HG03378 (cell line): ENCODE measurements around the gene DPY19L2.
"Not testable (repeated sequence)": the region's sequence is repeated elsewhere in the genome, so short reads cannot be mapped to it uniquely, and the experiment has no call there.

Experiments
- ATAC-seq: cut with Tn5 transposase; IDR thresholded peaks from one replicate; pipeline ENCODE4 v1.9.1; 2021; ENCODE audit warnings: mild to moderate bottlenecking, moderate library complexity; ENCODE audit not compliant: unreplicated experiment

Gene DPY19L2

GRCh38 chr12:63663005-63663404 is 5.3 kb downstream of the DPY19L2 start:
- not testable (repeated sequence) for ATAC-seq

GRCh38 chr12:63658501-63658900 is 9.8 kb downstream of the DPY19L2 start:
- not testable (repeated sequence) for ATAC-seq

- ATAC-seq: not testable (repeated sequence)
These were observed 11.9 kb downstream of the DPY19L2 start for GRCh38 chr12:63656407-63656806.

- ATAC-seq: not testable (repeated sequence)
These were observed 12.6 kb downstream of the DPY19L2 start for GRCh38 chr12:63655543-63656257.

- not testable (repeated sequence) for ATAC-seq
These were observed 13.8 kb downstream of the DPY19L2 start for GRCh38 chr12:63654481-63654880.

GRCh38 chr12:63649517-63649916 is 18.8 kb downstream of the DPY19L2 start:
- ATAC-seq: not testable (repeated sequence)

GRCh38 chr12:63643381-63644140 is 24.7 kb downstream of the DPY19L2 start:
- not testable (repeated sequence) for ATAC-seq

- ATAC-seq: not testable (repeated sequence)
These were observed 44.0 kb downstream of the DPY19L2 start for GRCh38 chr12:63624258-63624657.

- not testable (repeated sequence) for ATAC-seq
These were observed 52.7 kb downstream of the DPY19L2 start for GRCh38 chr12:63615544-63615943.

- ATAC-seq: not testable (repeated sequence)
These were observed 57.0 kb downstream of the DPY19L2 start for GRCh38 chr12:63611285-63611684.

GRCh38 chr12:63609281-63609680 is 59.0 kb downstream of the DPY19L2 start:
- not testable (repeated sequence) for ATAC-seq

GRCh38 chr12:63604985-63605384 is 63.3 kb downstream of the DPY19L2 start:
- ATAC-seq: not testable (repeated sequence)

GRCh38 chr12:63594828-63595227 is 73.5 kb downstream of the DPY19L2 start:
- ATAC-seq: not testable (repeated sequence)

GRCh38 chr12:63584426-63584825 is 83.9 kb downstream of the DPY19L2 start:
- ATAC-seq: not testable (repeated sequence)

GRCh38 chr12:63583289-63583688 is 85.0 kb downstream of the DPY19L2 start:
- not testable (repeated sequence) for ATAC-seq

- ATAC-seq: not testable (repeated sequence)
These were observed 90.7 kb downstream of the DPY19L2 start for GRCh38 chr12:63577631-63578030.

GRCh38 chr12:63572038-63572437 is 96.3 kb downstream of the DPY19L2 start:
- not testable (repeated sequence) for ATAC-seq

GRCh38 chr12:63558445-63558844 is 109.8 kb downstream of the DPY19L2 start:
- ATAC-seq: not testable (repeated sequence)

- not testable (repeated sequence) for ATAC-seq
These were observed 116.9 kb downstream of the DPY19L2 start for GRCh38 chr12:63551397-63551796.

GRCh38 chr12:63549034-63549433 is 119.3 kb downstream of the DPY19L2 start:
- ATAC-seq: not testable (repeated sequence)

GRCh38 chr12:63545298-63545916 is 122.9 kb downstream of the DPY19L2 start:
- ATAC-seq: not testable (repeated sequence)
